COR-L47 (cell line): ENCODE data around the gene ZNF827.

Experiments
- DNase-seq: peaks from one replicate; lab custom pipeline; 2025; lab: John Stamatoyannopoulos, UW

Gene ZNF827

DNA sequence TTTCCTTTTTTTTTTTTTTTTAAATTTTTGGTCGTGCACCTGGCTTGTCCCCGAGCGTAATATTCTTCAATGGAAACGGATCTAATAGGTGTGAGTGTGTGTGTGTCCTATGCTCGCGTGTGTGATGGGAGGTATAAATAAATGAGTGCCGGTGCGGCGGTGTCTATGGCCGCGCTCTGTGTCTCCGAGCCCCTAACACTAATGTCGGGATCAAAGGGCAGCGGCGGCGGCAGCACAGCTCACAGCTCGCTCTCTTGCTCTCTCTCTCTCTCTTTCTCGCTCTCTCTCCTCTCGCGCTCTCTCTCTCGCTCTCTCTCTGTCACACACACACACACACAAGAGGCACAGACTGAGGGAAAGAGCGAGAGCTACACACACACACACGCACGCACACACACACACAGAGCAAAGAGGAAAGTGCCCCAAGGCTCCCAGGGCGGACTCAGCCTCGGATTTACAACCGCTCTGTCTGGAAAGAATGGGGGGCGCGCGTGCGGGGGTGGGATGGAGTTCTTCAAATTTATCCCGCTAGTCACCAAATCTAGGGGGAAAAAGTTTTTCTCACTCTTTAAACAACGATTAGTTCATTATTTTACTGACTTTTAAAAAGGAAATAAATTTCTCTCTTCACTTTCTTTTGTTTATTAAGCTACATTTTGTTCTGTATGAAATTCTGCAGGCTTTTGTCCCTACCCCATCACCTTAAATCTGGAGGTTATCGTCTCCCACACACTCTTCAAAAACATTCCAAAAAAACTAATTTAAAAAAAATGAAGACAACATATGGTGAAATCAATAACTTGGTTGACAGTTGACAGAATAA lies at the start of gene ZNF827:
Gene ZNF827, minus strand, starts transcription at position 206 of the 823 bp plus-strand sequence. CDS start 416 bp downstream, outside the sequence.
- DNase-seq = peak; percentile 64

- no peak for DNase-seq
These were observed 45.9 kb upstream of the ZNF827 start for GRCh38 chr4:145984563-145984962.

GRCh38 chr4:145982791-145983190 lies 44.2 kb upstream of the ZNF827 start:
- no peak for DNase-seq

DNA sequence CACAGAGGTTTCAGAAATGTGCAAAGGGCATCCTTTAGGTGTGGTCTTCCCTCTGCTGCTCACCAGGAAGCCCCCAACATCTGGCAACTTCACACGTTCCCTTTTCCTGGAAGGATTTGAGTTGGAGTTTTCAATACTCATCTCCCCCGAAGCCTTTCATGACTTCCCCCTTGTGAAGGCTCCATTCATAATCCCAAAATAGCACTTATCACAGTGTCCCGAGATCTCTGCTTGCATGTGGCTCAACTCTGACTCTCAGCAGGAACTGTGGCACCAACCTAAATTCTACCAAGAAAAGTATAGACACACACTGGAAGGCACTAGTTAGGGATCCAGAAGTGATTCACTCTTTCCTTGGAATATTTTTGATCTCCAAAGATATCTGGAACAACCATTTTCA lies 40.5 kb upstream of the ZNF827 start:
- no peak for DNase-seq

DNA sequence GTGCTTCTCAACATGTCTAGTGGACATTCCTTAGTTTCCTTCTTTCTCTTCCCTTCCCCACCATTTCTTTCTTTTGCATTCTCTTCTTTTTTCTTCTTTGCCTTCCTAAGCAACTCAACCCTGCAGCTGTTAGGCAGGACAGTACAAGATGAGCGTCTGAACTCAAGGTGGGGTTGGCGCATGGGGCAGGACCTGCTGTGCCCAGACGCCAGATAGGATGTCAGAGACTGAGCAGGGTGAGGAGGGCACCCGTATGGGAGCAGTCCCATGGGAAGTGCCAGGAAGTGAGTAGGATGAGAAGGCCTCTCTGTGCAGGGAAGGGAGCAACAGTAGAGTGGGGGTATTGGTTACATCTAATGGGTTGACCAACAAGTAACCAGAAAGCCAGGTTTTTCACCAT lies 38.1 kb upstream of the ZNF827 start:
- no peak for DNase-seq

DNA sequence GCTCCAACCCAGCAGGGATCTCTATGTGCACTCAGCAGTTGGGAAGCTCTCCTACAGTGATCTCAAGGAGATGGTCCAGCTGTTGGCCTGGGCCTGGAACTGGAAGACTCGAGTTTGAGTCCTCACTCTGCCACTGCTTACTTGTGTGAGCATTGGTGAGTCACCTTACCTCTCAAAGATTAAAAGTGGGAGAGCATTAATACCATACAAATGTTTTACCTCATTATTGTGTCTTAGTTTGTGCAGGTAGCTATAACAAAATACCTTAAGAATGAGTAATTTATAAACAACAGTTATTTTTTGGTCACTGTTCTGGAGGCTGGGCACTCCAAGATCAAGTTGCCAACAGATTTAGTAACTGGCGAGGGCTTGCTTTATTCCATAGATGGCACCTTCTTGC lies 21.4 kb upstream of the ZNF827 start:
- DNase-seq = no peak

DNA sequence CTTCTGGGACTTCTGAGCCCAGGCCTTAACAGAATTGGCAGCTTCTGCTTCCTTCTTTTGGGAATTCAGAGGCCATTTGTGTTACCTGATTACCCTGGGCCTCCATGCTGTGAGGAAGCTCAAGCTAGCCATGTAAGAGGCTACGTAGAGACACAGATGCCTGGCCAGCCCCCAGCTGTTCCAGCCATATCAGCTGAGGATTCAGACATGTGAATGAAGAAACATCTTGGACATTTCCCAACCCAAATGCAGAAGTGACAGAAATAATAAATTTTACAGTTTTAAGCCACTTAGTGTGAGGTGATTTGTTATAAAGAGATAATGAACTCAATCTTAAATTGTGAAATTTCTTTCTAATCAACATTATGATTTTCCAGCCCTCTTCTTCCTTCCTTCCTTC lies 18.7 kb upstream of the ZNF827 start:
- no peak for DNase-seq

- DNase-seq = no peak
These were observed 17.8 kb upstream of the ZNF827 start for GRCh38 chr4:145956288-145956890.

GRCh38 chr4:145954924-145955339 lies 16.3 kb upstream of the ZNF827 start:
- DNase-seq = no peak

DNA sequence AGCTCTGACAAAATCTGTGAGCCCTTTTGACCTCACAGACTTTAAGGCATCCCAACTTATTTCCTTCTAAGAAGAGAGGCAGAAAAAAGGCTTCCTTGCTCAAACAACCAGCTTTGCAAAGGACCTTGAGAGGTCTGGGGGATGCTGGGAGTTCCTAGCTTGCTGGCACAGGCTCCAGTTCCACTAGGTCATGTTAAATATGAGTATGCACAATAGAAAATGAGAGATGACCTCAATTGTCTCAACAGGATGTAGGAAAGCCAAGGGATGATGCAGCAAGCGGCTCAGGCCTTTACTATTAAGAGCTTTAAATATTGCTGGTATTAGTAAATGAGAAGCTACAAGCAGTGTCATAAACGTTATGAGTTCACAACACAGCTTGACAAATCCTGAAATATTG lies 13.3 kb upstream of the ZNF827 start:
- no peak for DNase-seq

DNA sequence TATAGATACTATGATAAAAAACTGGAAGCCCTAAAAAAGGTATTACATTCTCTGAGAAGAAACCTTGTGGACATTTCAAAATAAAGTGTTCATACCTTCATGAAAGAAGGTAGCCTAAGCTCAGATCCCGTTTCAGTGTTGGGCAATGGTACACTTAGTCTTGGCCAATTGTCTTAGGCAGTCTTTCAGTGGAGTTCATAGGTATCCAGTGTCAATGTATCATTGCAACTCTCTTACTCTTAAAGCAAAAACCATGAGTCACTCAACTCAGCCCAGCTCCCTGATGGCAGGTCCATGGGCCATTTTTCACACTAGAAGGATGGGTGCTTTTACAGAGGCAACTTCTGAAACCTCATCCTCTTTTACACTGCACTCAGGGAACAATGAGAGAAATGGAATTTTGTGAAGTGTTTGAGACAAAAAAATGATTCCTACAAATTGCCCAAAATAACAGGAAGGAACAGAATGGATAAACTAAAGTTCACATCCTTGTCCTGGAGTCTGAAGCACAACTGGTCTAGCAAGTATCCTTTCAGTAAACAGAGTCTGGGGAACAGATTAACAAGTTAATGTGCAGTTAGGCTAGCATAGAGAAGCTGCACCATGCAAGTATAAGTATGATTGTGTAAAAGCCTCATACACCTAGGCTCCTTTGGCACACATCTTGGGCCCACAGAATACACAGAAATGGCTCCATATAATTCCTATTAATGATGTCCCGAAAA lies 7.0 kb upstream of the ZNF827 start:
- no peak for DNase-seq

- DNase-seq = no peak
These were observed 6.3 kb upstream of the ZNF827 start for GRCh38 chr4:145944886-145945285.

DNA sequence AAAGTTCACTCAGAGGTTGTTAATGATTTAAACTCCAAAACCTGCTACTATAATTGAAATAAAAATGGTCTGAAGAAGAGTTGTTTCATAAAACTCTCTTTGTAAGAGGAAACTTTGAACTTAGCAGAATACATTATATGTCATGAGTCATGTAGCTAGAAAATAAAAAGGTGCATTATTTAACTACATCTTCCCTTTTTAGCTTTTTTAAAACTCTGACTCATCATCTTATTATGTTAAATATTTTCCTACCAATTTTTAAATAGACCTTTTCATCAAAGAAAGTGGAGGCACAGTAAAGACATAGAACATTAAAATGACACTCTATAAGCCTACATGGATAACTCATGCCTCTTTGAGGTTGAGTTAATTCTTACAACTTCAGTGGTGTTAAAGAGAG lies 1.2 kb upstream of the ZNF827 start:
- DNase-seq = no peak

GRCh38 chr4:145939441-145939750 lies 773 bp upstream of the ZNF827 start:
- no peak for DNase-seq

DNA sequence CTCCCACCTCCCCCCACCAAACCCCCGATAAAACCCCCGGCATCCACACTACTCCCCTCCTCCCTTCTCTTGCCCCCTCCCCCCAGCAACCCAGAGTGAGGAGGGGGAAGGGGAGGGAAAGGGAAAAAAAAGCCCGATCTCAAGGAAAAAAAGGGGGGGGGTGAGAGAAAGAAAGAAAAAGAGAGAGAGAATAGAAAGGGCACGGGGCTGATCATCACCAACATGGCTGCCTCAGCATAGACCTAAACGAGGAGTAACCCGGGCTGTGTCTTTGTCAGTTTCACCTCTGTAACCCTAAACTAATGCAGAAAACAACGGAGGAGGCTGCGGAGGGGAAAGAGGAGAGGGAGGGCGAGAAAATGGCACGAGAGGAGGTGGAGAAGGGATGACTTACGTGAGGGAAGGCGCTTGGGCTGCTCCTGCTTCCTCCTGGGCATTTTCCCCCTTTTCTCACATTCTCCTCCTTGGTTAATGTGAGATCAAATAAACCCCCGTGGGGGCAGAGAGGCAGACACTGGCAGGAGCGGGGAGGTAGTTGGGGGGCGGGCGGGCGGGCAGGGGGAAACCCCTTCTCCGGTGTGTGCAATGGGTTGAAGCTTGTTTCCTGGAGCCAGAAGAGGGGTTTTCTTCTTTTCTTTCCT lies 532 bp downstream of the ZNF827 start:
- DNase-seq = peak; percentile 47

GRCh38 chr4:145936997-145937901 lies 1.4 kb downstream of the ZNF827 start:
- peak; percentile 61 for DNase-seq

DNA sequence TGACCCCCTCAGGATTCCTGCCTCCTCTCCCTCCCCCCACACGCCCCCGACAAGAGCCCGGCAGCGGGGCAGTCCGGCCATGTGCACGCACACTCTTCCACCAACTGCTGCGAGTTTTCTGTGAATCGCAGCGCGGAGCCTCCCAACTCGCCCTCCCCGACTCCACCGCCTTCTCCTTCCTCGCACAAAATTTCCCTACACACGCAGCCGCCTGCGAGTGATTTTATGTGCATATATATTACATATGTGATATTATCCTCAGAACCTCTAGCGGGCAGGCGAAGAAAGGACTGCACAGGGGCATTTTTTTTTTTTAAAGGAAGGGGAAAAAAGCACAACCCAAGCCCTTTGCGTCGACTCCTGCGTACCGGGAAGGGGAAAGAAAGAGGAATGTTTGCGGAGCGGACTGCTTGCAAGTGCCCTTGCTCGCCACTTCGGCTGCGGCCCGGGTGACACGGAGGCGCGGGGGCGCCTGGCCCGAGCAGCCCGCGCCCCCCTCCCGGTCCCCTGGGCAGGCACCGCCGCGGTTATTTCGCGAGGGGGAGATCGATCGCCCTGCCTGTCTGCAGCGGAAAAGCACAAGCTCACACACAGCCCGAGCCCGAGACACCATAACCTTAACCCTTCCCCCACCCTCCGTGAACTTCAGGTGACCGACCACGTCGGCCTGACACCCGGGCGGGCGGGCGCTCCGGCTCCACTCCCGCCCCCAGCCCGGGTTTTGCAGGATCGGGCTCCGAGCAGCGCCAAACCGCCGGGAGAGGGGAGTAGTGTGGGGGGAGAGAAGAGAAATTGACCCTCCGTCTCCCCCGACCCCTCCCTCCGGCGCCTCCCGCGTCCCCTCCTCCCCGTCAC lies 2.3 kb downstream of the ZNF827 start:
- peak; percentile 64 for DNase-seq

DNA sequence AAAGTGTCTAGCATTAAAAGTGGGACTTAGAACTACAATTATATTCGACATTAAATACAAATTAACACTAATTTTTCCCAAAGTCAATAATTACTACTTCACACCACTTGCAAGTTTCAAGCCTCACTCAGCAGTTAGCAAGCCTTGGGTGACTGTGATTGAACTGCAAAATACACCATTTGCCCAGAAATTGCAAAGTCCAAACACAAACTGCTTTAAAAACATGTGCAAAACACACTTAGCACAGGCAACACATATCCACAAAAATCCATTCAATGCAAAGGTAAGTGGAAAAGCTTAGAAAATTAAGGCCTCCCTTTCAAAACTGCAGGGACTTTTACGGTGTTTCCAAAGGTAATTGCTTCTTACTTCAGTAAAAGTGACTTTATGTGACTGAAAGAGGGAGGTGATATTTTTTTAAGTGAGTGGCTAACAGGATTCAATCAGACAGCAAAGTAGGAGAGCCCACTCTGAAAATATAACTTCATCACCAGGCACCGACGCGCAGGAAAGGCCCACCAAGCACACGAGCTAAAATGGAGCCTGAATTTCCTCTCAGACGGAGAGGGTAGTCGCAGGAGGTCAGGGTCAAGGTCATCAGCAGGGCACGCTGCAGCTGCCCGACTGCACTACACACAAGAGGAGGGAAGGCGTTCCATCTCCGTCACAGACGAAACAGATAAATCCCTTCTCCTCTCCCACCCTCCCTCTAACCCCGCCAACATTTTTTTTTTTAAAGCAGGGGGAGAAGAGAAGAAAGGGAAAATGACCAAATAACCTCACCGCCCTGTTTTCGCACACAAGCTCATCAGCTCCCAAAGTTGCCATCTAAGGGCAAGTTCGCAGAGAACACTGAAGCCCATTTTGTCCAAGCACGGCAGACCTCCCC lies 3.1 kb downstream of the ZNF827 start:
- peak; percentile 32 for DNase-seq

DNA sequence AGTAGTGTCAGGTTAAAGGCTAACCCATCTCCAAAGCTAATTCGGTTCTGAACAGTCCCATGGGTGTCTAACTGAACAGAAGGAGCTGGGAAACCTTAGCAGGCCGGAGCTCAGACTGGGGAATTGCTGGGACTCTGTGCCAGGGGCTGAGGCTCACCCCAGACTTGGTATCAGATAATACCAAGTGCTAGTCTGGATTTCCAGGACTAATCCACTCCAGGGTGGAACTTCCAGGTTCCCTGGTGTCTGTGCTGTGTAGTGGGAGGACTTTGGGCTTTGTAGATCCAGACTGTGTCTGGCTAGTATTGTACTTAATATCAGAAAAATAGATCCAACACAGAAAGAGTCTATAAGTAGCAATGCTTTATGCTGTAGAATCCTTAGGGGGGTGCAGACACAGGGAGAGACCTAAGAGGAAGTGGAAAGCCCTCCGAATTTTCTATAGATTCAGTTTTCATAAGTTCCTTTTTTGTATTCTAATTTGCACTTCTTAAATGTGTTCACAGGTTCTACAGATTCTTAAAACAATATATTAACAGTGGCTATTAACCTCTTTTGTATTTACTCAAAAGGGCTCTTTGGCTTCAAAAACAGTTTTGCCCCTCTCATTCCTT lies 4.1 kb downstream of the ZNF827 start:
- DNase-seq = no peak
